CD4-positive, alpha-beta T cell treated with Interleukin-10 for 1 hour (primary cell): ENCODE results near the gene BCAS3.
"Not testable (repeated sequence)": the region's sequence is repeated elsewhere in the genome, so short reads cannot be mapped to it uniquely, and the experiment has no call there.

Source experiments
- DNase-seq: peaks from one replicate; pipeline ENCODE4 v3.0.0-alpha.2; 2020

Gene BCAS3

DNA sequence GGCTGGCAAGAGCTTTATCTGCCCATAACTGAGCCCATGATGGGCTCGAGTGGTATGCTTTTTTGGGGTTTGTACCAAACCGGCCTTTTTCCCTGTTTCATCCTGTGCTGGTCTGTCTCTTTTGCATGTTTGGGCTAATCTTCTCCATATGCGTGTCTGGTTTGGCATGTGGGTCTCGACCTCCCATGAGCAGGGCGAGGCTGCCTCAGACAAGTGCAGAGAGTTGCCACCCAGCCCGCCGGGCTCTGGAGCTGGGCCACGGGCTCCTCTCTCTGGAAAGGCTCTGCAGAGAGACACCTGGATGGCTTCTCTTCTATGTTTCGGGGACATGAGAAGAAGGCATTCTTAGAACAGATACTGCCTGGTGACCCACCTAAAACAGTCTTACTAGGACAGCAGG lies 654.2 kb downstream of the BCAS3 start:
- DNase-seq, result no peak

GRCh38 chr17:61333136-61333535 lies 655.5 kb downstream of the BCAS3 start:
- DNase-seq, result no peak

- no peak for DNase-seq
Measured at GRCh38 chr17:61334673-61335072, 657.0 kb downstream of the BCAS3 start.

- no peak for DNase-seq
Measured at GRCh38 chr17:61335105-61335844, 657.6 kb downstream of the BCAS3 start.

DNA sequence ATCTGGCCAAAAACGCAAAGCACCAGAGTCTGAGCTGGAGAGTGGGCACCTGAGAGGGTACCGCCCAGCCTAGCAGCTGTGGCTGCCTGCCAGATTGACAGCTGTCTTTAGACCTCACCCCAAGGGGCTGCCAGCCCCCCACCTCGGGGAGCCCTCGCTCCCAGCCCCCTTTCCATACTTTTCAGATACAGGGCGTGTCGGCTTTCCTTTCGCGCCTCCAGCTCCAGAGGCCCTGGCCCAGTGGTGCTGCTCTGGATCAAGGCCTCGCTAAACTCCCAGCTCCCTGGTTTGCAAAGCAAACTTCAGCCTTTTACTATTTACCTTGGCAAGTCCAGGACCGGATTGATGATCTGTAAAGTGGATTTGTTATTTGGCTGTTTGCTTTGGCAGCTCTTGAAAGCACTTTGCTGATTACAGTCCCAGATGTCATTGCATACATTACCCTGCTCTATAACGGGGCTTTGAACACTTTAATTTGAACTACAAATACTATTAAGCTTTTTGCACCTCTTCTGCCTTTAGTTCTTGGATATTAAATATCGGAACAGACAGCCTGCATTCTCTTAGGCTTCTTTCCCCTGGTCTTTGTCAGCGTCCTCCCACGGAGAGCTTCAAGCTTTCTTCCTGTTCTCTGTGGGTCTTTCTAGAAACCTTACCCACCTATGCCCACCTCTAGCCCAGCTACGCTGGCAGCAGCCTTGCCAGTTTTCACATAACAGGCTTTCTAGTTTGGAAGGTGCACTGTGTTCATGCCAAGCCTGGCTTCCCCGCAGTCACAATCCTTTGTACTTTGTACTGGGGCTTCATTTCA lies 658.4 kb downstream of the BCAS3 start:
- no peak for DNase-seq

GRCh38 chr17:61337290-61337689 lies 659.6 kb downstream of the BCAS3 start:
- no peak for DNase-seq

GRCh38 chr17:61338000-61338798 lies 660.5 kb downstream of the BCAS3 start:
- no peak for DNase-seq

- DNase-seq, result no peak
Measured at GRCh38 chr17:61338874-61339478, 661.3 kb downstream of the BCAS3 start.

- no peak for DNase-seq
Measured at GRCh38 chr17:61340431-61341209, 663.0 kb downstream of the BCAS3 start.

DNA sequence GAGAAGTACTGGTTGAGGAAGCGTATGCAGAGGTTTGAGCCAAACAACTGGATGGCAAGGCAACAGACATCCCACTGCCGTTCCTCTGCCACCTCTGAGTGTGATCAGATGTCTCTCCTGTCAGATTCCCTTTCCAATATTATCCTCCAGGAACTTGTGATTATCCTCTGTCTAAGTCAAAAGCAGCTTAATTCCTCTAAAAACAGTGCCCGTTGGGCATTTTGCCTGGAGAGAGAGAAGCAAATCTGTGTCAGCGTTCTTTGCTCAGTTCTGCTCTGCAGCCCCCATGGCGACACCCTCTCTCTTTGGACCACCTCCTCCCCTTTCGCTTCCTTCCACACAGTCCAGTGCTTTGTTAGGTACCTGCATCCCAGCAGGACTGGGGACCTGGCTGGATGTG lies 665.9 kb downstream of the BCAS3 start:
- DNase-seq, result no peak

GRCh38 chr17:61345061-61345460 lies 667.4 kb downstream of the BCAS3 start:
- DNase-seq, result no peak

GRCh38 chr17:61345825-61346666 lies 668.4 kb downstream of the BCAS3 start:
- DNase-seq, result no peak

GRCh38 chr17:61349350-61349749 lies 671.7 kb downstream of the BCAS3 start:
- DNase-seq, result no peak

- no peak for DNase-seq
Measured at GRCh38 chr17:61351745-61352407, 674.2 kb downstream of the BCAS3 start.

GRCh38 chr17:61352408-61352770 lies 674.7 kb downstream of the BCAS3 start:
- DNase-seq, result no peak

DNA sequence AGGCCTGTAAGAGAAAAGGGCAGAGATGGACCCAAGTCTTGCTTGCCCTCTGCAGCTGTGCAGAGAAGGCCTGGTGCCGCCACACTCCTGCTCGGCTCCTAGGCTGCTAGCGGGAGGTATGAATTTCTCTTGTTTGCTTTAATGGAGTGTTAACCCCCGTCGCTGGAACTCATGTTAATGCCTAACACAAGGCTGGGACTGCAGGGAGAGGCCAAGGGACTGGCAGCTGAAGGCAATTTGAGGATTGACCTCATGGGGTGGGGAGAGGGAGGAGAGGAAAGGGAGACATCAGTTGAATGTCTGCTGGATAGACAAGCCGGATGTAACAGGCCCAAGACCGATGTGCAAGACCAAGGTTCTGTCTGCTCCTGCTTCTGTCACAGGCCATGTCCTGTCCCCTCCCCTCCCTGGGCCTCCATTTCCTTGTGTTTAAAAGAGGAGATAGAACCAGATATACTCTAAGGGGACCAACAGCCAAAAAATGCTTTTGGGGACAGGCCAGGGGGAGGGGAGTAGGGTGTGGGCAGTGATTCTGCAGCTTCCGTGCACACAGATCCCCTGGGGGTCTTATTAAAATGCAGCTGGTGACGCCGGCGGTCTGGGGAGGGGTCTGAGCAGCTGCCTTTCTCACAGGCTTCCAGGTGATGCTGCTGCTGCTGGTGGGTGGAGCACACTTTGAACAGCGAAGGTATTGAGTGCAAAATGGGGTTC lies 675.3 kb downstream of the BCAS3 start:
- DNase-seq, result no peak

DNA sequence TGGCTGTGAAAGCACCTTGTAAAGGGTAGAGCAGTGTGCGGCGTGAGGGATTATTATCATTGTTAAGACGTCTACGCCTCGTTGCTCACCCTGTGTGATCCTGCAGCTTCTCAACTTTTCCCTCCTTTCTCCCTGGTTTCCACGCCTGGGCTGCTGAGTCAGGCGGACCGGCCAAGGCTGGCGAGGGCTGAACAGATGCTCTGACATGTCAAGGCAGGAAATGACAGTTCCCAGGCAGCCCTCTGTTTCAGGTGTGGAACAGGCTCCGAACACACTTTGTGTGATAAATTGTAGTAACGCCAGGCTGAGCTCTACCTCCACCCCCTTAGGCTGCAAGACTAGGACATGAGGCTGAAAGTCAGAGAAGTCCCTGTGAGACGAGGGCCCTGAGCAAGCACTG lies 676.0 kb downstream of the BCAS3 start:
- no peak for DNase-seq

- no peak for DNase-seq
Measured at GRCh38 chr17:61354895-61355874, 677.5 kb downstream of the BCAS3 start.

DNA sequence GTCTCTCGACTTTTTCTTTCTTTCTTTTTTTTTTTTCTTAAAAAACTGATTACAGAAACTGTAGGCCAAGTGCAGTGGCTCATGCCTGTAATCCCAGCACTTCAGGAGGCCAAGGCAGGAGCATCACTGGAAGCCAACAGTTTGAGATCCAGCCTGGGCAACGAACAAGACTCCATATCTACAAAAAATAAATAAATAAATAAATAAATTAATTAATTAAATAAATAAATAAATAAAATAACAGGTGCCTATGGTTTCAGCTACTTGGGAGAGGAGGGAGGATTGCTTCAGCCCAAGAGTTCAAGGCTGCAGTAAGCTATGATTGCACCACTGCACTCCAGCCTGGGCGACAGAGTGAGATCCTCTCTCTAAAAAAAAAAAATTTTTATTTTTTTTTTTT lies 679.4 kb downstream of the BCAS3 start:
- not testable (repeated sequence) for DNase-seq
